Measurements from ENCODE around the gene KIAA0513.

KIAA0513 gene

GRCh38 chr16:85068746-85069145 is 41.2 kb downstream of the KIAA0513 start:
- DNase-seq: no peak

GRCh38 chr16:85069171-85069570 is 41.6 kb downstream of the KIAA0513 start:
- DNase-seq: no peak

GRCh38 chr16:85072076-85072860 is 44.7 kb downstream of the KIAA0513 start:
- DNase-seq: no peak

GRCh38 chr16:85072947-85073346 is 45.4 kb downstream of the KIAA0513 start:
- DNase-seq: no peak

- DNase-seq: no peak
Measured at GRCh38 chr16:85074225-85074914, 46.8 kb downstream of the KIAA0513 start.

- peak in 3 of 56 donors; percentile 13 to 34 (median 34) for DNase-seq
Measured at GRCh38 chr16:85075236-85075924, 47.8 kb downstream of the KIAA0513 start.

GRCh38 chr16:85077039-85077438 is 49.4 kb downstream of the KIAA0513 start:
- DNase-seq: no peak

GRCh38 chr16:85077576-85078125 is 50.1 kb downstream of the KIAA0513 start:
- DNase-seq: no peak

- no peak for DNase-seq
Measured at GRCh38 chr16:85078226-85078625, 50.6 kb downstream of the KIAA0513 start.

- DNase-seq: no peak
Measured at GRCh38 chr16:85078952-85079351, 51.4 kb downstream of the KIAA0513 start.

- no peak for DNase-seq
Measured at GRCh38 chr16:85079785-85080570, 52.4 kb downstream of the KIAA0513 start.

GRCh38 chr16:85081038-85081437 is 53.4 kb downstream of the KIAA0513 start:
- no peak for DNase-seq

- no peak for DNase-seq
Measured at GRCh38 chr16:85081765-85082164, 54.2 kb downstream of the KIAA0513 start.

GRCh38 chr16:85082173-85083050 is 54.8 kb downstream of the KIAA0513 start:
- DNase-seq: no peak

- no peak for DNase-seq
Measured at GRCh38 chr16:85083051-85083639, 55.5 kb downstream of the KIAA0513 start.

GRCh38 chr16:85084841-85085510 is 57.4 kb downstream of the KIAA0513 start:
- DNase-seq: no peak

- no peak for DNase-seq
Measured at GRCh38 chr16:85085721-85086120, 58.1 kb downstream of the KIAA0513 start.

GRCh38 chr16:85086347-85087291 is 59.0 kb downstream of the KIAA0513 start:
- DNase-seq: peak in 22 of 56 donors; percentile 12 to 72 (median 33)
